A673 (cell line): ENCODE data around the gene EXOC6B. TPM values are rescaled to one million over a fixed set of nuclear protein-coding genes. Genes with fewer than 3 reads are reported as not detected.

Source experiments
- BruUV-seq: library from RNA; stranded (reverse); fragments of 400-500 nt; replicated peaks from 2 replicates; lab custom pipeline; 2021; lab: Mats Ljungman, UMichigan
- CTCF ChIA-PET: fragments of 300-600 bp; sonication (Branson Sonifier 250); formaldehyde crosslinking; loops from one replicate; lab custom pipeline; 2022; ENCODE audit warnings: antibody characterized with exemption; lab: Charles Lee
- POLR2A ChIA-PET: fragments of 300-600 bp; sonication (Branson Sonifier 250); formaldehyde crosslinking; loops from one replicate; lab custom pipeline; 2022; ENCODE audit warnings: antibody characterized with exemption; ENCODE audit not compliant: low non-redundant PET; lab: Charles Lee
- DNase-seq: peaks from one replicate; pipeline ENCODE4 v3.0.0-alpha.2; 2015; ENCODE audit warnings: low spot score
- H3K27ac ChIP-seq: fragments of 200-600 bp; sonication (generic); 2 replicates; pipeline ENCODE4 v1.5.1; 2016; ENCODE audit warnings: mixed run types, low read depth, mild to moderate bottlenecking, mixed read lengths, antibody characterized with exemption, low read length; ENCODE audit not compliant: poor library complexity, severe bottlenecking
- H3K27me3 ChIP-seq: fragments of 200-600 bp; sonication (generic); replicated peaks from 2 replicates; pipeline ENCODE4 v1.6.1; 2017; ENCODE audit warnings: mixed run types, low read depth, mild to moderate bottlenecking, mixed read lengths, antibody characterized with exemption, low read length; ENCODE audit not compliant: insufficient read depth, poor library complexity
- H3K36me3 ChIP-seq: fragments of 200-600 bp; sonication (generic); 2 replicates; pipeline ENCODE4 v1.6.1; 2016; ENCODE audit warnings: mixed run types, mild to moderate bottlenecking, mixed read lengths, antibody characterized with exemption, low read length; ENCODE audit not compliant: insufficient read depth, poor library complexity, severe bottlenecking
- H3K4me1 ChIP-seq: fragments of 200-600 bp; sonication (generic); 2 replicates; pipeline ENCODE4 v1.6.1; 2017; ENCODE audit warnings: mixed run types, mild to moderate bottlenecking, mixed read lengths, antibody characterized with exemption, low read length; ENCODE audit not compliant: insufficient read depth, poor library complexity, severe bottlenecking
- H3K4me3 ChIP-seq: fragments of 200-600 bp; sonication (generic); 2 replicates; pipeline ENCODE4 v1.5.1; 2016; ENCODE audit warnings: low read depth, mixed run types, mild to moderate bottlenecking, mixed read lengths, low read length; ENCODE audit not compliant: poor library complexity, severe bottlenecking
- H3K9me3 ChIP-seq: fragments of 200-600 bp; sonication (generic); 2 replicates; pipeline ENCODE4 v1.6.1; 2016; ENCODE audit warnings: mixed run types, low read depth, mild to moderate bottlenecking, mixed read lengths, antibody characterized with exemption, low read length; ENCODE audit not compliant: poor library complexity, severe bottlenecking
- EZH2 ChIP-seq: fragments of 200-600 bp; sonication (generic); IDR thresholded peaks from 2 replicates; pipeline ENCODE4 v1.6.1; 2017; ENCODE audit warnings: borderline replicate concordance, low read depth, mild to moderate bottlenecking, mixed read lengths, antibody characterized with exemption, low read length; ENCODE audit not compliant: poor library complexity, severe bottlenecking
- intact Hi-C: fragments of 100-400 bp; cut with micrococcal nuclease; formaldehyde crosslinking; loops from one replicate; pipeline ENCODE4 v1.10.0; 2022; ENCODE audit not compliant: unreplicated experiment
- total RNA-seq: library from RNA; stranded (reverse); gene quantifications from 2 replicates; pipeline ENCODE4 v1.2.3, GENCODE V29; 2021
- TF ChIP-seq, protein P1 (sequence below): fragments of 300-800, 200-600 bp; sonication (generic); conservative IDR thresholded peaks from 2 replicates; pipeline ENCODE4 v1.5.1; 2017; ENCODE audit warnings: low read depth, mild to moderate bottlenecking, antibody characterized with exemption, low read length, moderate library complexity, mixed read lengths

The EXOC6B gene
- total RNA-seq, 1 experiment from 2014 or later: 138 TPM

DNA sequence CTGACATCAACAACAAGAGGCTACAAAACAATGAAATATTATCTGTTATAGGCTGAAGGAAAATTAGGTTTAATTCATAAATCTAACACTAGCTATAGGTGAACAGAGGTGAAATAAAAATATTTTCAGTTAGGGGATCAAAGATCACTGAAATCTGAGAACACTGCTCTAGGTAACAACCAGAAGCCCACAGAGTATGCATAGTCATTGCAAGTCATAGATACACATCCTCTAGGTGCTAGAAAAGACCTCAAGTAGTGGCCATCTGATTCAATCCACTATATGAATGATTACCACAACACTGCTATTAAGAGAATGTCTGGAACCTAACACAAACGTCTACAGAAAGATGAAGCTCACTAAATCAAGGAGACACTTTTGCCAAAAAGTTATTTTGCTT, 413.6 kb downstream of the EXOC6B start:
- Histone ChIP-seq H3K4me3 (no peak overlapping the region), H3K4me1 (no peaks in the 10 kb centered on the region), H3K9me3 (no peaks in the 10 kb centered on the region), H3K36me3 (peaks cover 5% of the 10 kb centered on the region), H3K27ac (no peak overlapping the region), H3K27me3 (no peaks in the 10 kb centered on the region)
- DNase-seq: no peak
- POLR2A ChIA-PET: no interaction called here
- TF ChIP-seq, protein P1, sequence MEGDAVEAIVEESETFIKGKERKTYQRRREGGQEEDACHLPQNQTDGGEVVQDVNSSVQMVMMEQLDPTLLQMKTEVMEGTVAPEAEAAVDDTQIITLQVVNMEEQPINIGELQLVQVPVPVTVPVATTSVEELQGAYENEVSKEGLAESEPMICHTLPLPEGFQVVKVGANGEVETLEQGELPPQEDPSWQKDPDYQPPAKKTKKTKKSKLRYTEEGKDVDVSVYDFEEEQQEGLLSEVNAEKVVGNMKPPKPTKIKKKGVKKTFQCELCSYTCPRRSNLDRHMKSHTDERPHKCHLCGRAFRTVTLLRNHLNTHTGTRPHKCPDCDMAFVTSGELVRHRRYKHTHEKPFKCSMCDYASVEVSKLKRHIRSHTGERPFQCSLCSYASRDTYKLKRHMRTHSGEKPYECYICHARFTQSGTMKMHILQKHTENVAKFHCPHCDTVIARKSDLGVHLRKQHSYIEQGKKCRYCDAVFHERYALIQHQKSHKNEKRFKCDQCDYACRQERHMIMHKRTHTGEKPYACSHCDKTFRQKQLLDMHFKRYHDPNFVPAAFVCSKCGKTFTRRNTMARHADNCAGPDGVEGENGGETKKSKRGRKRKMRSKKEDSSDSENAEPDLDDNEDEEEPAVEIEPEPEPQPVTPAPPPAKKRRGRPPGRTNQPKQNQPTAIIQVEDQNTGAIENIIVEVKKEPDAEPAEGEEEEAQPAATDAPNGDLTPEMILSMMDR: no peak
- TF ChIP-seq EZH2: no peak
- CTCF ChIA-PET: no interaction called here
- no TSS peak for BruUV-seq
- intact Hi-C loops: no loop called here

GRCh38 chr2:72399879-72400278, 426.0 kb downstream of the EXOC6B start:
- Histone ChIP-seq H3K27me3 (no peaks in the 10 kb centered on the region), H3K27ac (no peak overlapping the region), H3K36me3 (peaks cover 4% of the 10 kb centered on the region), H3K4me1 (peaks cover 10% of the 10 kb centered on the region), H3K9me3 (peaks cover 12% of the 10 kb centered on the region), H3K4me3 (no peak overlapping the region)
- POLR2A ChIA-PET: no interaction called here
- BruUV-seq: no TSS peak
- CTCF ChIA-PET: no interaction called here
- DNase-seq: no peak
- intact Hi-C loops: no loop called here
- no peak for TF ChIP-seq EZH2
- TF ChIP-seq, protein P1: no peak

- Histone ChIP-seq H3K27ac (no peak overlapping the region), H3K9me3 (peaks cover 21% of the 10 kb centered on the region), H3K36me3 (no peaks in the 10 kb centered on the region), H3K4me3 (no peak overlapping the region), H3K4me1 (peaks cover 20% of the 10 kb centered on the region), H3K27me3 (no peaks in the 10 kb centered on the region)
- no peak for DNase-seq
- POLR2A ChIA-PET: no interaction called here
- TF ChIP-seq EZH2: no peak
- TF ChIP-seq, protein P1: no peak
- BruUV-seq: no TSS peak
- CTCF ChIA-PET: no interaction called here
- intact Hi-C loops: no loop called here
Measured at GRCh38 chr2:72395096-72395495, 430.7 kb downstream of the EXOC6B start.
